Motor neuron (in vitro differentiated cells): ENCODE results near the gene DAPK3. TPM values are rescaled to one million over a fixed set of nuclear protein-coding genes. Genes with fewer than 3 reads are reported as not detected.

Experiments used
- ATAC-seq, 8 experiments: fragments of 200-7000 bp; cut with Tn5 transposase; replicated peaks in 6 of 8; 2 replicates each; pipeline ENCODE4 v1.8.0; 2021; ENCODE audit warnings: mild to moderate bottlenecking in 8 of 8, moderate library complexity in 8 of 8
- H3K27ac ChIP-seq, 2 donors: fragments of 250-450 bp; sonication (Bioruptor Pico); 2 replicates each; pipeline ENCODE4 v1.9.0; 2021; ENCODE audit warnings: antibody characterized with exemption in 2 of 2, mild to moderate bottlenecking in 2 of 2, moderate library complexity in 1 of 2
- H3K4me1 ChIP-seq, 2 donors: fragments of 250-450 bp; sonication (Bioruptor Pico); replicated peaks in 1 of 2; 2 replicates each; pipeline ENCODE4 v1.6.1; 2021; ENCODE audit warnings: antibody characterized with exemption in 2 of 2, mild to moderate bottlenecking in 2 of 2, moderate library complexity in 1 of 2
- H3K4me3 ChIP-seq, 5 donors: fragments of 250-450 bp; sonication (Bioruptor Pico); 2 replicates each; pipeline ENCODE4 v1.9.0; 2021; ENCODE audit warnings: antibody characterized with exemption in 5 of 5, mild to moderate bottlenecking in 5 of 5, moderate library complexity in 4 of 5
- WGBS, 10 experiments: fragments of 450-650 bp; shearing (Covaris generic); methylation state at CpG; one replicate each; pipeline ENCODE4 v1.0.0; 2022; 5-methylcytosine and 5-hydroxymethylcytosine counted together
- in situ Hi-C, 9 experiments: fragments of 400-800 bp; cut with MboI; loops; one replicate each; pipeline ENCODE4 v1.15.0; 2021; ENCODE audit warnings: low sequenced_read_pairs in 9 of 9, low pct_unique_long_range_greater_than_20kb in 2 of 9; ENCODE audit not compliant: unreplicated experiment in 9 of 9
- total RNA-seq, 8 experiments: library from RNA; unstranded; fragments of 300-600 nt; gene quantifications; 2 replicates each; pipeline versions ENCODE4 v1.2.3 to v1.2.4, GENCODE V29; 2022

Gene DAPK3
- total RNA-seq, 8 experiments from 2014 or later = 42.4 to 63.4 (median 50.8) TPM

DNA sequence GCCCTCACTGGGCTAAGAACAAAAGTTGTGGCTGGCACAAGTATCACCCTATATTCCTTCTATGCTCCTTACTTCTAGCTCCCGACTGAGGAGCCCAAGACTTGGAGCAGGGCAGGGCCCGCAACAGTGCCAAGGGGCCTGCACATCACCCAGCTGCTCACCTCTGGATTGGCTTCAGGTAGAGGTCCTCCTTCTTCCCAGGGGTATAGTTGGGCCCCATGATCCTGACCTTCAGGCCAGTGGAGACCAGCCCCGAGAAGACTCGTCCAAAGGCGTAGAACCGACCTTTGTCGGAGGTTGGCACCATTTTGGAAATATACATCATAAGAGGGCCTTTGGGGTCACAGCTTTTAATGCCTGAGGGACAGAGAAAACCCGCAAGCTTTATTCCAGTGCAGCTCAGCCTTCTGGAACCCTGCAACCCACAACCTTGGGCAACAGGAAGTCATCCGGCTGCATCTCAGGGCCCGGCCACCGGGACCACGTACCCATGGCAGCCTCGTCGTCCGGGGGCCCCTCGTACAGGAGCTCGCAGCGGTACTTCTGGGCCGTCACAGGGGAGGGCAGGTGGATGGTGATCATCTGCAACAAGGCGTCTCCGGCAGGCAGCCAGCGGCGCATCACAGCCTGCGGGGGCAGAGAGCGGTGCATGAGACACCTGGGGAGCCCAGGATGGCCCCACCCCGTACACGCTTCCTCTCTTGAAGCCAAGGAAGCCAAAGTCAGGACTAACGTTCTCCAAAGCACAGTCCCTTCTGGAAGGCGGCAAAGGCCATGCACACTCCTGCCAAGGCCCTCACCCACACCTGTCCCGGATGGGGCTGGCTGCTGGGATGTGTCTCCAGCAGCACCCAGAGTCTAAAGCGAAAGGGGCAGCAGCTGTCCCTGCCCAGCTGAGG, 9.7 kb upstream of the DAPK3 start:
- H3K27ac ChIP-seq = no peak overlapping the region
- ATAC-seq = no peak
- H3K4me3 ChIP-seq = no peak overlapping the region
- in situ Hi-C loops = no loop called here
- H3K4me1 ChIP-seq = peaks cover 10 to 11% of the 10 kb centered on the region in 2 donors
- 73 to 100% (median 100%) methylated on average over 1 to 4 of the region's 31 CpGs; no CpG with 5 or more reads in 3 of the 10 experiments for WGBS, 10 experiments

GRCh38 chr19:3979674-3980352, 8.9 kb upstream of the DAPK3 start:
- ATAC-seq = peak in 4 of 8 experiments; percentile 2 to 5 (median 3)
- Histone ChIP-seq H3K4me3 (no peak overlapping the region), H3K27ac (no peak overlapping the region), H3K4me1 (peaks cover 10 to 11% of the 10 kb centered on the region in 2 donors)
- 92 to 100% (median 100%) methylated on average over 2 to 12 of the region's 25 CpGs; no CpG with 5 or more reads in 7 of the 10 experiments for WGBS, 10 experiments
- in situ Hi-C loops = no loop called here

DNA sequence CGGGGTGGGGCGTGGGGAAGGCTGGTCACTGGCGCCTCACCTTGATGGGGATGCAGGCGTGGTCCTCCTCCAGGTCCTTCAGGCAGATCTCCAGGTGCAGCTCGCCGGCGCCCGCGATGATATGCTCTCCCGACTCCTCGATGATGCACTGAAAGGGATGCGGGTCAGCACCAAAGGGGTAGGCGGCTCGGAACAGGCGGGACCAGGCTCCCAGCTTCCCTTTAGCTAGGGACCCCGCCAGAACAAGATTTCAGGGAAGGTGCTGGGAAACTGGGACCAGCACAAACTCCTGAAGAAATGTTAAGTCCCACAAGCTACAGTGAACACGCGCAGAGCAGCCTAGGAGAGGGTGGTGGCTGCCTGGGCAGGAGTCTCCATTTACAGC, 8.4 kb upstream of the DAPK3 start:
- H3K4me3 ChIP-seq = no peak overlapping the region
- in situ Hi-C loops = no loop called here
- H3K27ac ChIP-seq = no peak overlapping the region
- H3K4me1 ChIP-seq = peaks cover 9 to 10% of the 10 kb centered on the region in 2 donors
- 60 to 100% (median 97%) methylated on average over 1 to 6 of the region's 18 CpGs; no CpG with 5 or more reads in 6 of the 10 experiments for WGBS, 10 experiments
- no peak for ATAC-seq

GRCh38 chr19:3978145-3978544, 7.2 kb upstream of the DAPK3 start:
- Histone ChIP-seq H3K27ac (no peak overlapping the region), H3K4me1 (no peaks in the 10 kb centered on the region), H3K4me3 (no peak overlapping the region)
- 79 to 100% (median 93%) methylated on average over 2 to 9 of the region's 19 CpGs; no CpG with 5 or more reads in 5 of the 10 experiments for WGBS, 10 experiments
- no peak for ATAC-seq
- in situ Hi-C loops = no loop called here

DNA sequence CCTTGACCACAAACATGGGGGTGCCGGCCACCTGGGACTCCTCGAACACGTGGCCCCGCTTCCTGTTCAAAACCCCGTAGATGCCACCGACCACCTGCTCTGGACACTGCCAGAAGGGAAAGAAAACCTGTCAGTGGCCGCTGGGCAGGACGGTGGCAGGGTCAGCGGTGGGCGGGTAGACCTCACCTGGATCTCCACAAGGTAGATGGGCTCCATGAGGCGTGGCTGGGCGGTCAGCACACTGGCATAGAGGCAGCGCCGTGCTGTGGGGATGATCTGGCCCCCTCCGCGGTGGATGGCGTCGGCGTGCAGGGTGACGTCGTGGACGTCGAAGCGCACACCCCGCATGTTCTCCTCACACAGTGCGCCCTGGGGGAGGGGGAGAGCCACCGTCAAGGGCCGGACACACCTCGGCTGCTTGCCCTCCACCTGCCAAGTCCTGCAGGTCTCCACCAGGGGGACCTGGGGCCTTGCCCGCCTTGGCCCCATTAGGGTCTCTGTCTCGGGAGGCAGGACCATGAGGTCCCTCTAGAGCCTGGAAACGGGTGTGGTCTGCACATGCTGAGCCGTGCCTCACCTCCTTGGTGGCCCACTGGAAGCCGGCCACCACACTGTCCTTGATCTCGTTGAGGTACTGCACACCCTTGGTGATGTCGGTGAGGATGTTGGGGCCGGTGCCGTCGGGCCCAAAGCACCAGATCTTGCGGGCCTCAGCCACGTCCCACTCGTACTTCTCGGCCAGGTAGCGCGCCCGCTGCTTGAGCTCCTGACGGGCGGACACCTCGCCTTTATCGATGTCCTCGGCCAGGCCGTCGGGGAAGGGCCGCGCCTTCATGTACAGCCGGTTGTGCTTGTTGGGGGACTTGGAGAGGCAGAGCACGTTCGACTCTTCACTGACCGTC, 6.6 kb upstream of the DAPK3 start:
- peak in 5 of 8 experiments; percentile 4 to 21 (median 14) for ATAC-seq
- no peak overlapping the region for H3K27ac ChIP-seq
- no peak overlapping the region for H3K4me3 ChIP-seq
- in situ Hi-C loops = no loop called here
- no peaks in the 10 kb centered on the region for H3K4me1 ChIP-seq
- 80 to 100% (median 96%) methylated on average over 2 to 19 of the region's 59 CpGs; no CpG with 5 or more reads in 3 of the 10 experiments for whole genome bisulfite sequencing, 10 experiments

- peak in 5 of 8 experiments; percentile 1 to 16 (median 7) for ATAC-seq
- no peak overlapping the region for H3K4me3 ChIP-seq
- 79 to 100% (median 95%) methylated on average over 3 to 13 of the region's 29 CpGs; no CpG with 5 or more reads in 5 of the 10 experiments for WGBS, 10 experiments
- peaks cover under 1 to 2% of the 10 kb centered on the region in 2 donors for H3K4me1 ChIP-seq
- in situ Hi-C loops = no loop called here
- H3K27ac ChIP-seq = no peak overlapping the region
Observed at GRCh38 chr19:3976495-3977241, 5.8 kb upstream of the DAPK3 start.

DNA sequence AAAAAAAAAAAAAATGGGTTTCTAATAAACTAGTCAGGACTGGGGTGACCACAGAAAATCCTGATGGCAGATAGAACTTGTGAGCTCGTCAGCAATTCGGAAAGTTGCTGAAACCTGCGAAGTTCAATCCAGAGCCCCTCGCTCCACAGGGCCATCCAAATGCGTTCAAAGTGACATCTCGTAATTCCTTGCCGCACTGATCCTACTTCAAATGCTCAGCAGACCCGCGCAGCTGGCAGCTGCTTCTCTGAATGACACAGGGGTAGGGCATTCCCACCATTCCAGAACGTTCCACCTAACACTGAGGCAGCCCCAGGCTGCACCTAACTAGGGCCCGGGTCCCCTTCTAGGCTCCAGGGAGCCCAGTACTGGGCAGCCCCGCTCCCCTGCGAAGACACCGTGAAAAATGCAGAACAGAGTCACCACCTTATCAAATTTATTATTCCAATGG, 4.8 kb upstream of the DAPK3 start:
- no peak overlapping the region for H3K27ac ChIP-seq
- in situ Hi-C loops = no loop called here
- 82 to 100% (median 91%) methylated on average over 2 to 10 of the region's 14 CpGs; no CpG with 5 or more reads in 2 of the 10 experiments for WGBS, 10 experiments
- H3K4me3 ChIP-seq = no peak overlapping the region
- H3K4me1 ChIP-seq = peaks cover 4% of the 10 kb centered on the region in 2 donors
- no peak for ATAC-seq

GRCh38 chr19:3975144-3975543, 4.2 kb upstream of the DAPK3 start:
- in situ Hi-C loops = no loop called here
- no peak for ATAC-seq
- Histone ChIP-seq H3K27ac (no peak overlapping the region), H3K4me1 (peaks cover 4% of the 10 kb centered on the region in 2 donors), H3K4me3 (no peak overlapping the region)
- 61 to 100% (median 85%) methylated on average over 3 to 5 of the region's 8 CpGs; no CpG with 5 or more reads in 2 of the 10 experiments for WGBS, 10 experiments

DNA sequence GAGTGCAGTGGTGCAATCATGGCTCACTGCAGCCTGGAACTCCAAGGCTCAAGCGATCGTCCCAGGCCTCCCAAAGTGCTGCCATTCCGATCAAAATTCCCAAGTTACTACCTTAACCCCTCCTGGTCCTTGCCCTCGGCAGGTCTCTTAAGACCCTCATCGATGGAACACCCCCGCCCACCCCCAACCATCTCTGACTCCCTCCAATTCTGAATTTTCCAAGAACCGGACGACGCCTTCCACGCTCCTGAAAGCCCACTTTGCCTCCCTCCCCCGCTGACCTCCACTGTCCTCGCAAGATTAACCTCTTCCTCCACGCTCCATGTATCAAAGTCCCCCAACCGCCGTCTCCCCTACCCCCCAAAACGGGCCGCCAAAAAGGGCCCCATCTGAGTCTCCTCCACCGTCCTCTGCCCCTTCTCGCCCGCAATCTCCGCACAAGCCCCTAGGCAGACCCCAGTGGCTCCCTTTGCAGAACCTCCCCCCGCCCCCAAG, 539 bp downstream of the DAPK3 start:
- WGBS, 10 experiments = 0 to 20% (median 0%) methylated on average over 2 to 3 of the region's 22 CpGs; no CpG with 5 or more reads in 7 of the 10 experiments
- peak in 2 of 8 experiments; percentile 0 for ATAC-seq
- Histone ChIP-seq H3K27ac (peak overlapping the region; percentile 87 to 94), H3K4me1 (peaks cover 18 to 21% of the 10 kb centered on the region in 2 donors), H3K4me3 (peak overlapping the region; percentile 81 to 95 (median 86))
- in situ Hi-C loops = no loop called here

DNA sequence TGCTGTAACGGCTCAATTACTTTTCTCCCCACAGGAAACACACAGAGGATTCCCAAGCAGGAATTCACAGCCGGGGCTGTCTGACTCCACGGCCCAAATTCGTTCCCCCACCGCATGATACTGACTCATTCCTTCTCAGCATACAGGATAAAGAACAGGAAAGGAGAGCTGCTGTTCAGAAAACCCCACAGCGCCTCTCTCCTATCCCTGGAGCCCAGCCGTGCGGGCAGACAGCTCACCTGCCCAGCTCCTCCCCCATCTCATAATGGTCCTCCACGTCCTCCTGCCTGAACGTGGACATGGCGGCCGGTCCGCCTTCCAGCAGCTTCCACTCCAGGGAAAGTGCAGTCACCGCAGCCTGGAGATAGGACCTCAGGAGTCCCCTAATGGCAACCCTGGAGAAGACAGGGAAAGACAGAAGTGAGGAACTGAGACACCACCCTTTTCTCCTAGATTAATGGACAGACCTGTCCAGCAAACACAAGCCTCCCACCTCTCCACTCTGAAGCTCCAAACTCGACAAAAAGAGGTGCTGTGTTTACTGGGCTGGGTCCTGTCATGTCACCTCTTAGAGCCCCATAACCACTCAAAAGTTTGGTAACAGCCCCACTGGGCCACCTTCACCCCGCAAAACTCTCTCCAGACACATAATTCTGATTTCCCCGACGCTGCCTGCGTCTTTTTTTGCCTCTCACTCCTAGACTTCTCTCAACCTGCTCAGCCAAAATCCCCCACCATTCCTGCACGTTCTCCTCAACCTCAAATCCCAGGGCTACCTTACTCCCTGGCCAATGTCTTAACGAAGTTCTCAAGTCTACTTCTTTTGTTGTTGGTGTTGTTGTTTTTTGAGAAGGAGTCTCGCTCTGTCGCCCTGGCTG, 1.2 kb downstream of the DAPK3 start:
- H3K4me1 ChIP-seq = peaks cover 18 to 21% of the 10 kb centered on the region in 2 donors
- WGBS, 10 experiments = 0 to 58% (median 18%) methylated on average over 2 to 11 of the region's 23 CpGs; no CpG with 5 or more reads in 3 of the 10 experiments
- peak overlapping the region; percentile 87 to 94 for H3K27ac ChIP-seq
- in situ Hi-C loops = no loop called here
- ATAC-seq = peak in 6 of 8 experiments; percentile 0 to 15 (median 2)
- H3K4me3 ChIP-seq = peak overlapping the region; percentile 81 to 95 (median 86)
